Psoas muscle (tissue), 8 donors: ENCODE data around the gene CD163. TPM values are rescaled to one million over a fixed set of nuclear protein-coding genes. Genes with fewer than 3 reads are reported as not detected.
"Not testable (repeated sequence)": the region's sequence is repeated elsewhere in the genome, so short reads cannot be mapped to it uniquely, and the experiment has no call there.

Source experiments
- ATAC-seq, 4 donors: fragments of 200-7000 bp; cut with Tn5 transposase; one replicate each; pipeline ENCODE4 v1.9.1; 2020; ENCODE audit warnings: moderate library complexity in 3 of 4, mild to moderate bottlenecking in 2 of 4
- DNase-seq, 2 donors: peaks; one replicate each; pipeline ENCODE4 v3.0.0-alpha.2; 2020
- H3K27ac ChIP-seq: fragments of 200-600 bp; one replicate; pipeline ENCODE4 v1.8.0; 2022
- H3K27me3 ChIP-seq, 3 donors: fragments of 200-600 bp in 1 of 3; one replicate each; pipeline versions ENCODE4 v1.6.1 to v1.8.0; 2013 to 2022; ENCODE audit warnings: low read length in 2 of 3, mild to moderate bottlenecking in 2 of 3, moderate library complexity in 1 of 3; ENCODE audit not compliant: insufficient read depth in 3 of 3
- H3K36me3 ChIP-seq, 2 donors: fragments of 200-600 bp in 1 of 2; one replicate each; pipeline versions ENCODE4 v1.6.1 to v1.8.0; 2013 to 2022; ENCODE audit warnings: low read depth in 1 of 2, mild to moderate bottlenecking in 1 of 2, moderate library complexity in 1 of 2; ENCODE audit not compliant: insufficient read depth in 1 of 2
- H3K4me1 ChIP-seq: fragments of 200-600 bp; one replicate; pipeline ENCODE4 v1.8.0; 2022
- H3K4me3 ChIP-seq: fragments of 200-600 bp; one replicate; pipeline ENCODE4 v1.8.0; 2022; ENCODE audit warnings: mild to moderate bottlenecking
- H3K9me3 ChIP-seq: fragments of 200-600 bp; one replicate; pipeline ENCODE4 v1.8.0; 2022
- CTCF ChIP-seq: fragments of 200-600 bp; IDR thresholded peaks from one replicate; pipeline ENCODE4 v1.8.0; 2022; ENCODE audit warnings: antibody characterized with exemption
- WGBS, 3 donors: extraction: QIAGEN DNeasy Blood & Tissue Kit; methylation state at CpG; one replicate each; pipeline versions ENCODE4 v1.1.6 to v1.1.7; 2013; 5-methylcytosine and 5-hydroxymethylcytosine counted together
- intact Hi-C, 2 donors: fragments of 100-400 bp; cut with DNase I; formaldehyde crosslinking; loops; one replicate each; pipeline versions ENCODE4 v1.11.0 to v1.14.2; 2022
- polyA plus RNA-seq, 3 donors: library from polyadenylated mRNA; stranded (reverse); fragments of 200-250 nt; gene quantifications; one replicate each; pipeline ENCODE4 v1.2.3, GENCODE V29; 2013
- total RNA-seq, 4 donors: library from RNA; stranded (reverse); fragmentation: NEBNext Ultra II Directional in 2 of 4; extraction: Animal tissue kit (Norgen Biotek cat#: 25700) in 2 of 4; gene quantifications; one replicate each; pipeline versions ENCODE4 v1.2.1 to v1.2.4, GENCODE V29; 2021 to 2023
- donor health status: healthy with polysubstance abuse.
- donor health status: DM: no; HTN: no; CAD: no; lungs with moderate emphysema.
- donor health status: Bipolar disorder and iron deficiency.
- donor health status: healthy.
- donor health status: DM: yes; HTN: yes; CAD: no.
- donor health status: DM: no; HTN: no; CAD: no.
- donor health status: DM: no; HTN: no; CAD: no.
- donor health status: DM: yes; HTN: yes; CAD: no.

The CD163 gene
- total and polyA plus RNA-seq, 7 donors, result 5.8 to 52.4 (median 29.5) TPM

- ATAC-seq (no peak), DNase-seq (peak in 1 of 2 donors; percentile 29)
- Histone ChIP-seq H3K36me3 (no peaks in the 10 kb centered on the region), H3K9me3 (no peaks in the 10 kb centered on the region), H3K4me3 (no peak overlapping the region), H3K27ac (no peak overlapping the region), H3K4me1 (no peaks in the 10 kb centered on the region), H3K27me3 (no peaks in the 10 kb centered on the region)
- intact Hi-C loops, result no loop called here
- no peak for TF ChIP-seq CTCF
- 60 to 66% (median 62%) methylated on average over 3 of the region's 3 CpGs for WGBS, 3 donors
Measured at GRCh38 chr12:7512553-7512952, 9.0 kb upstream of the CD163 start.

- DNase-seq, H3K4me3 ChIP-seq, H3K27ac ChIP-seq, ATAC-seq, H3K36me3 ChIP-seq, intact Hi-C loops, H3K9me3 ChIP-seq, H3K27me3 ChIP-seq, H3K4me1 ChIP-seq: not testable (repeated sequence)
- 88 to 94% (median 88%) methylated on average over 14 of the region's 14 CpGs for WGBS, 3 donors
Measured at GRCh38 chr12:7509793-7510470, 6.4 kb upstream of the CD163 start.

GRCh38 chr12:7502612-7503011 is 965 bp downstream of the CD163 start:
- no peak for TF ChIP-seq CTCF
- intact Hi-C loops, result no loop called here
- no peak for ATAC-seq
- no peaks in the 10 kb centered on the region for H3K9me3 ChIP-seq
- no peak for DNase-seq
- H3K27ac ChIP-seq, result no peak overlapping the region
- H3K36me3 ChIP-seq, result no peaks in the 10 kb centered on the region
- H3K4me1 ChIP-seq, result no peaks in the 10 kb centered on the region
- H3K4me3 ChIP-seq, result peak overlapping the region; percentile 37
- no peaks in the 10 kb centered on the region for H3K27me3 ChIP-seq
- 76 to 82% (median 76%) methylated on average over 3 of the region's 3 CpGs for WGBS, 3 donors

GRCh38 chr12:7501031-7501588 is 2.5 kb downstream of the CD163 start:
- ATAC-seq, result no peak
- H3K27ac ChIP-seq, result no peak overlapping the region
- no peaks in the 10 kb centered on the region for H3K36me3 ChIP-seq
- no peaks in the 10 kb centered on the region for H3K9me3 ChIP-seq
- H3K4me1 ChIP-seq, result no peaks in the 10 kb centered on the region
- no peak for TF ChIP-seq CTCF
- DNase-seq, result no peak
- intact Hi-C loops, result no loop called here
- peak overlapping the region; percentile 37 for H3K4me3 ChIP-seq
- 50 to 53% (median 51%) methylated on average over 6 of the region's 6 CpGs for WGBS, 3 donors
- H3K27me3 ChIP-seq, result no peaks in the 10 kb centered on the region

- H3K27ac ChIP-seq, result no peak overlapping the region
- no peak for TF ChIP-seq CTCF
- WGBS, 3 donors, result 74 to 96% (median 79%) methylated on average over 1 of the region's 1 CpG
- H3K4me3 ChIP-seq, result peak overlapping the region; percentile 34
- intact Hi-C loops, result no loop called here
- ATAC-seq, result no peak
- no peaks in the 10 kb centered on the region for H3K27me3 ChIP-seq
- no peaks in the 10 kb centered on the region for H3K4me1 ChIP-seq
- no peaks in the 10 kb centered on the region for H3K36me3 ChIP-seq
- no peaks in the 10 kb centered on the region for H3K9me3 ChIP-seq
- DNase-seq, result no peak
Measured at GRCh38 chr12:7499636-7500035, 3.9 kb downstream of the CD163 start.
